ENCODE data around the gene CCSER1. TPM values are rescaled to one million over a fixed set of nuclear protein-coding genes. Genes with fewer than 3 reads are reported as not detected.

CCSER1 gene
- total RNA-seq, 1 experiment from 2014 or later = 0.05 TPM

GRCh38 chr4:91280551-91281290 is 1153.5 kb downstream of the CCSER1 start:
- in situ Hi-C loops (cut with HindIII; ENCODE audit: low pct_unique_long_range_greater_than_20kb, low sequenced_read_pairs) = no loop called here
- no peaks in the 10 kb centered on the region for H3K9me3 ChIP-seq (ENCODE audit: control insufficient read depth, insufficient read depth, low read depth, low read length)

GRCh38 chr4:91282217-91282616 is 1155.0 kb downstream of the CCSER1 start:
- in situ Hi-C loops (cut with HindIII; ENCODE audit: low pct_unique_long_range_greater_than_20kb, low sequenced_read_pairs) = no loop called here
- Histone ChIP-seq H3K4me1 (ENCODE audit: control insufficient read depth, insufficient read depth, low read length) (no peaks in the 10 kb centered on the region), H3K27me3 (ENCODE audit: control insufficient read depth, insufficient read depth, low read length) (no peaks in the 10 kb centered on the region), H3K9me3 (ENCODE audit: control insufficient read depth, insufficient read depth, low read depth, low read length) (no peaks in the 10 kb centered on the region), H3K27ac (ENCODE audit: low read length) (no peak overlapping the region), H3K4me3 (ENCODE audit: low read depth in 2 of 2, low read length in 2 of 2) (no peak overlapping the region), H3K36me3 (ENCODE audit: control insufficient read depth, insufficient read depth, low read length) (no peaks in the 10 kb centered on the region)
- intact Hi-C loops (cut with micrococcal nuclease; ENCODE audit: unreplicated experiment) = no loop called here
- BruUV-seq (replicated peaks) = no TSS peak
- DNase-seq (ENCODE audit: low read depth, low spot score) = no peak
- ChIA-PET CTCF (no interaction called here), POLR2A (no interaction called here)
- no peak for ATAC-seq
- no peak for TF ChIP-seq TCF7L2 (IDR thresholded peaks at IDR 0.05; ENCODE audit: low read depth, low read length)
- no peak for TF ChIP-seq REST (IDR thresholded peaks at IDR 0.05; ENCODE audit: insufficient read depth in 1 of 2, low read depth in 2 of 2, low read length in 1 of 2)
- no peak for TF ChIP-seq POLR2AphosphoS5 (IDR thresholded peaks at IDR 0.05; ENCODE audit: low read depth, low read length)
- no peak for TF ChIP-seq SIN3A (IDR thresholded peaks at IDR 0.05; ENCODE audit: borderline replicate concordance, insufficient read depth, low read depth, low read length)
- TF ChIP-seq CTCF (IDR thresholded peaks at IDR 0.05) = no peak

More at GRCh38 chr4:91280551-91281290, 1153.5 kb downstream of the CCSER1 start:
- TF ChIP-seq POLR2AphosphoS5 (IDR thresholded peaks at IDR 0.05; ENCODE audit: low read depth, low read length) (no peak), SIN3A (IDR thresholded peaks at IDR 0.05; ENCODE audit: borderline replicate concordance, insufficient read depth, low read depth, low read length) (no peak), REST (IDR thresholded peaks at IDR 0.05; ENCODE audit: insufficient read depth in 1 of 2, low read depth in 2 of 2, low read length in 1 of 2) (no peak), CTCF (IDR thresholded peaks at IDR 0.05) (no peak), TCF7L2 (IDR thresholded peaks at IDR 0.05; ENCODE audit: low read depth, low read length) (no peak)
- intact Hi-C loops (cut with micrococcal nuclease; ENCODE audit: unreplicated experiment) = no loop called here
- Histone ChIP-seq H3K27ac (ENCODE audit: low read length) (no peak overlapping the region), H3K27me3 (ENCODE audit: control insufficient read depth, insufficient read depth, low read length) (no peaks in the 10 kb centered on the region), H3K4me3 (ENCODE audit: low read depth in 2 of 2, low read length in 2 of 2) (no peak overlapping the region), H3K4me1 (ENCODE audit: control insufficient read depth, insufficient read depth, low read length) (no peaks in the 10 kb centered on the region), H3K36me3 (ENCODE audit: control insufficient read depth, insufficient read depth, low read length) (no peaks in the 10 kb centered on the region)
- CTCF ChIA-PET = no interaction called here
- no peak for DNase-seq (ENCODE audit: low read depth, low spot score)
- BruUV-seq (replicated peaks) = no TSS peak
- no peak for ATAC-seq
- POLR2A ChIA-PET = no interaction called here
